PC-9 (cell line): Measurements from ENCODE around the gene SLC25A29.

Source experiments
- EZH2 ChIP-seq: fragments of 200-600 bp; sonication (generic); IDR thresholded peaks from 2 replicates; pipeline ENCODE4 v1.8.0; 2017; ENCODE audit warnings: antibody characterized with exemption, low read depth
- TF ChIP-seq, protein P1 (sequence below): fragments of 200-600 bp; sonication (generic); conservative IDR thresholded peaks from 2 replicates; pipeline ENCODE4 v1.6.1; 2017; ENCODE audit warnings: mixed run types, antibody characterized with exemption, mild to moderate bottlenecking, moderate library complexity

DNA sequence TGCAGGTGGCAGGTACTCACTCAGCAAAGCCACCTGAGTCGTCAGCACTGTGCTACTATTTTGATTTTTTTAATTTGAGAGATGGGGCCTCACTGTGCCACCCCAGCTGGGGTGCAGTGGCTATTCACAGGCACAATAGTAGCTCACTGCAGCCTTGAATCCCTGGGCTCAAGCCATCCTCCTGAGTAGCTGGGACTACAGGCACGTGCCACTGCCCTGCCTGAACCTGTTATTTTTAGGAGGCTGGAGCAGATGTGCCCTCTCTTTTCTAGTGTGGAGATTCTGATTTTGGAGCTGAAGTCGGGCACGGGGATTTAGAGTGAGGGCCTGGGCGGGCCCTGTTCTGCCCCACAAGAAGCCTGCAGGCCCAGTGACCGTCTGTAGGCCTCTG is 34.2 kb upstream of the SLC25A29 start:
- TF ChIP-seq, protein P1, sequence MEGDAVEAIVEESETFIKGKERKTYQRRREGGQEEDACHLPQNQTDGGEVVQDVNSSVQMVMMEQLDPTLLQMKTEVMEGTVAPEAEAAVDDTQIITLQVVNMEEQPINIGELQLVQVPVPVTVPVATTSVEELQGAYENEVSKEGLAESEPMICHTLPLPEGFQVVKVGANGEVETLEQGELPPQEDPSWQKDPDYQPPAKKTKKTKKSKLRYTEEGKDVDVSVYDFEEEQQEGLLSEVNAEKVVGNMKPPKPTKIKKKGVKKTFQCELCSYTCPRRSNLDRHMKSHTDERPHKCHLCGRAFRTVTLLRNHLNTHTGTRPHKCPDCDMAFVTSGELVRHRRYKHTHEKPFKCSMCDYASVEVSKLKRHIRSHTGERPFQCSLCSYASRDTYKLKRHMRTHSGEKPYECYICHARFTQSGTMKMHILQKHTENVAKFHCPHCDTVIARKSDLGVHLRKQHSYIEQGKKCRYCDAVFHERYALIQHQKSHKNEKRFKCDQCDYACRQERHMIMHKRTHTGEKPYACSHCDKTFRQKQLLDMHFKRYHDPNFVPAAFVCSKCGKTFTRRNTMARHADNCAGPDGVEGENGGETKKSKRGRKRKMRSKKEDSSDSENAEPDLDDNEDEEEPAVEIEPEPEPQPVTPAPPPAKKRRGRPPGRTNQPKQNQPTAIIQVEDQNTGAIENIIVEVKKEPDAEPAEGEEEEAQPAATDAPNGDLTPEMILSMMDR: no peak
- no peak for TF ChIP-seq EZH2
